PFSK-1 (cell line): Measurements from ENCODE around the gene ZCCHC24.

Source experiments
- FOXP2 ChIP-seq: optimal IDR thresholded peaks from 2 replicates; pipeline ENCODE3; 2011; ENCODE audit warnings: borderline replicate concordance, control low read depth, inconsistent platforms; ENCODE audit not compliant: insufficient read depth; ENCODE audit errors: extremely low read length, extremely low read depth
- POLR2AphosphoS5 ChIP-seq: IDR thresholded peaks from 2 replicates; pipeline ENCODE4 v1.6.1; 2012; ENCODE audit warnings: low read depth, mild to moderate bottlenecking, control low read depth, low read length, moderate library complexity
- REST ChIP-seq, 2 experiments: IDR thresholded peaks; 2 replicates each; pipeline versions ENCODE4 v1.6.1 to v1.8.0; 2011 to 2012; ENCODE audit warnings: low read depth in 2 of 2, low read length in 2 of 2, control low read depth in 1 of 2, inconsistent platforms in 1 of 2, mild to moderate bottlenecking in 1 of 2, moderate library complexity in 1 of 2; ENCODE audit not compliant: insufficient read depth in 1 of 2
- SIN3A ChIP-seq: IDR thresholded peaks from 2 replicates; pipeline ENCODE4 v1.6.1; 2012; ENCODE audit warnings: mild to moderate bottlenecking, low read length, moderate library complexity, borderline replicate concordance; ENCODE audit not compliant: insufficient read depth
- TAF1 ChIP-seq: IDR thresholded peaks from 2 replicates; pipeline ENCODE4 v1.6.1; 2012; ENCODE audit warnings: low read length, control low read depth, borderline replicate concordance; ENCODE audit not compliant: insufficient read depth

Gene ZCCHC24

DNA sequence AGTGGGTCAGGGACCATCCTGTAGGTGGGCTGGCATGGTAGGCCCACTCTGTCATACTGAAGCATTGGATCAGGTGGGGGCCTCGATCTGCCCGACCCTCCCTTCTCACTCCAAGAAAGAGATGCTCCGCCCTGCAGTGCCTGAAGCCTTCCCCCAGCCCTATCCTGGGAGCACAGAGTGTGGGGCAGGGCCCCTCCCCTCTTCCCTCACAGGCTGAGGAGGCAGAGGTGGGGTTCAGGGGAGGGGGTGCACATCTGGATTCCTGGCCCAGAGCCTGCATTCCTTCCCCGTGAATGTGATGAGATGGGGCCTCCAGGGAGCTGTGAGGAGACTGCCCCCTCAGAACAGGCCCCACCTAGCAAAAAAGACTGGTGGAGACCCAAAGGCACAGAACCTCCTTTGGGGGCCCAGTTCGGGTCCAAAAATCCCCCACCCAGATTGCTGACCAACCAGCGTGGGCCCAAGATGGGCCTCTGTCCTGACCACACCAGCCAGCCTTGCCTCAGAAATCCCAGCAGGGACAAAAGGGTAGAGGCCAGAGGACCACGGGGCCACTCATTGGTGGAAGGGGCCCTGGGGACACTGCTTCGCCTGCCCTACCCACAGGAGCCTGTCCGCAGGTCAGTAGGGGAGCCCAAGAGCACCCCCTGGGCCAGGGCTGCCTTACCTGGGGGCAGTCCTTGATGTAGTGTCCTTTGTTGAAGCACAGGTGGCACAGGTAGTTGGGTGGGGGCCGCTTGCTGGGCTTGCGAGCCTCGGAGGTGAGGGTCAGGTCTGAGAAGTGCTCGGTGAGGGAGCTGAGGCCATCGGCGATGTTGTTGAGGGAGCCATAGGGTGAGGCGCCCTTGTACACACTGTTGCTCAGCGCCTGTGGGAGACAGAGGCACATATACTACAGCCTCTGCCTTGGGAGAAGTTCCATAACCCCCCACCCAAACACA is 13.3 kb downstream of the ZCCHC24 start:
- TF ChIP-seq TAF1 (no peak), REST (IDR thresholded peaks at IDR 0.05; ENCODE audit: insufficient read depth in 1 of 2, low read depth in 2 of 2, low read length in 2 of 2) (no peak), POLR2AphosphoS5 (no peak)

DNA sequence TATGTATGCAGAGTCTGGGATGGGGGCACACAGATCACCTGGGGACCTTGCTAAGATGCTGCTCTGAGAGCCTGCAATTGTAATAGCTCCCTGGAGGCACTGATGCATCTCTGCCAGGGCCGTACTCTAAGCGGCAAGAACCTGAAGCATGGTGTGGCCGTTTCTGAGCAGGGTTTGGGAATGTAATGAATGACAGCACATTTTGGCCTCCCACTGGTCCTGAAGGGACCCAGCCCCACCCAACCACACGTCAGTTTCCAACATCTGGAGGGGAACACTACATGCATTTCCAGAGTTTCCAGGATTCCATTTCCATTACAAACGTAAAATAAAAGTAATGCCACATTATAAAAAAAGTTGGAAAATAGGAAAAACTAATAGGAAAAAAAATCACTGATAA is 14.0 kb downstream of the ZCCHC24 start:
- no peak for TF ChIP-seq SIN3A
- TF ChIP-seq FOXP2: no peak

DNA sequence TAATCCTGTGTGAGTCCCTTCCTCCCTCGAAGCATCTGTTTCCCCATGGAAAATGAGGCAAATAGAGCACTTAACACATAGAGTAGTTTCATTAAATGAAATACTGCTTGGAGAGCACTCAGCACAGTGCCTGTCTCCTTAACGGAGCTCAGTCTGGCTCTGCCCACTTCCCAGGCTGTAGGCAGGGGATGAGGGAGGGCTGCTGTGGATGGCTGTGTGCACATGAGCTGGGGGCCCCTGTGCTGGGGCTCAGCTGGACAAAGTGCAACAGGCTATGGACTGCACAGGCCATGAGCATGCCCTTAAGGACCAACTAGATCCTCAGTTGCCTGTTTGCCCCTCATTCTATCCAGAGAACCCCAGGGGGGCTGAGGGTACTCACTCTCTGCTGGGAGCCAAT is 14.5 kb downstream of the ZCCHC24 start:
- TF ChIP-seq REST (IDR thresholded peaks at IDR 0.05; ENCODE audit: insufficient read depth in 1 of 2, low read depth in 2 of 2, low read length in 2 of 2): no peak
- no peak for TF ChIP-seq TAF1
- TF ChIP-seq FOXP2: no peak
- no peak for TF ChIP-seq POLR2AphosphoS5
- no peak for TF ChIP-seq SIN3A

DNA sequence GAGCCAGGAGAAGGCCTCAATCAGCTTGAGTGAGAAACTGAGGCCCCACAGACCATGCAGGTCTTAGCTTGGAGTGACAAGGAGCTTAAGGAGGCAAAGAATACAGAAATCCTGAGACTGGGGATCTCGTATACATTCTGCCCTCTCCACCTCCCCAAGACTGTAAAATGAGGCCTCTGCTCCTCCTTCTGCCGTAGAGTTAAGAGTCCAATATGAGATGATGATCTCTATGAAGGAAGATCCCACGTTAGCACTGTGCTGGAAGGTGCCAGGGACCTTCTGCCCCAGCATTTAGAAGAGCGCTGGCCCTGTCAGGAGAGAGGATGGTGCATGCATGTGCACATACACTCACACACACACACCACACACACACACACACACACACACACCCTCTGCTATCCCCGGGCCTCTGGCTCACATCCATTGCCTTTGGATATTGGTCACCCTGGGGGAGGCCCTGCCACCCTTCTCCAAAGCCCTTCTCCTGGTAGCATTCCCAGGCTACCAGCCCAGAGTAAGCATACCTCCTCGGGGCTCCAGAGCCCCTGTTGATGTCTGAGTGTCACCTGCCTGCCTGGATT is 15.0 kb downstream of the ZCCHC24 start:
- TF ChIP-seq SIN3A: no peak
- TF ChIP-seq TAF1: no peak
- no peak for TF ChIP-seq POLR2AphosphoS5
- TF ChIP-seq REST (IDR thresholded peaks at IDR 0.05; ENCODE audit: insufficient read depth in 1 of 2, low read depth in 2 of 2, low read length in 2 of 2): no peak
- TF ChIP-seq FOXP2: no peak

DNA sequence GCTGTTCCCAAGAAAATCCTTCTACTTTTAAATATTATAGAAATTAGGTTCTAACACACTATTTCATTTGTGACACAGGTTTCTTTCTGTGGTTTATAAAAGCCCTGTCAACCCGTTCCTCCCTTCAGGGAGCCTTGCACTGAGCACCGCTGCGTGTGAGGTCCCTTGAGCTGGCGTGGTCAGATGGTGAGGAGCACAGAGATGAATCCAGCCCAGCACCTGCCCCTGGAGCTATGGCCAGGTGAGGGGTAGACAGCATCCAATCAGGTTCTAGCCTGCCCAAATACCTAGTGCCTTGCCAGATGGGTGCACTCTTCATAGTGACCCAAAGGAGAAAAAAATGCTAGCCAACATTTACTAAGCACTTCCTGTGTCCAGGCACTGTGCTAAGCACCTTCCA is 15.7 kb downstream of the ZCCHC24 start:
- no peak for TF ChIP-seq POLR2AphosphoS5
- no peak for TF ChIP-seq SIN3A
- no peak for TF ChIP-seq FOXP2
- no peak for TF ChIP-seq TAF1
- TF ChIP-seq REST (IDR thresholded peaks at IDR 0.05; ENCODE audit: insufficient read depth in 1 of 2, low read depth in 2 of 2, low read length in 2 of 2): no peak
